ENCODE results near the gene CNTN4. TPM values are rescaled to one million over a fixed set of nuclear protein-coding genes. Genes with fewer than 3 reads are reported as not detected.

CNTN4 gene
- 0.81 and 8.0 TPM in 2 replicates for total RNA-seq

GRCh38 chr3:2098398-2099027, at the start of gene CNTN4:
TSS of gene CNTN4 (plus strand) at chr3:2098866.

Measured in mesangial cell (primary cell).